Measurements from ENCODE around the gene KIF26B.

GRCh38 chr1:245177071-245177900 lies 22.5 kb downstream of the KIF26B start:
- no peak for TF ChIP-seq EZH2 (IDR thresholded peaks at IDR 0.05; ENCODE audit: insufficient read depth, poor library complexity, severe bottlenecking)
- no peak for TF ChIP-seq EZH2phosphoT487 (IDR thresholded peaks at IDR 0.05; ENCODE audit: insufficient read depth, low read depth)

Measured in GM23248 (cell line).